GM12872 (cell line): ENCODE measurements around the gene NXPE3.

Experiments used
- TF ChIP-seq, protein P1 (sequence below): IDR thresholded peaks from 3 replicates; pipeline ENCODE4 v1.5.1; 2011; ENCODE audit warnings: low read depth, mild to moderate bottlenecking, low read length, moderate library complexity; ENCODE audit not compliant: insufficient read depth

Gene NXPE3

DNA sequence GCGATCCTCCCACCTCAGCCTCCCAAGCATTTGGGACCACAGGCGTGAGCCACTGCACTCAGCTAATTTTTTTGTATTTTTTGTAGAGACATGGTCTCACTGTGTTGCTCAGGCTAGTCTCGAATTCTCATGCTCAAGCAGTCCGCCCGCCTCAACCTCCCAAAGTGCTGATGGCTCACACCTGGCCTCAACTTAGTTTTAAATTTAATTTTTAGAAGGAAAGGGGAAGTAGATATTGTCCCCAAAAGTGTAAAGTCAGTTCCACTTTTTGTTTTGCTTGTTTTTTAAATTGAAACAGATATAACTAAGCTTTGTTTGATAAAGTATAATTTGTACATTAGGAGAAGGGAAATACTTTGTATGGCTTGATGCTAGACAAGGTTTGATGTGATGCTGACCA, 39.0 kb downstream of the NXPE3 start:
- TF ChIP-seq, protein P1, sequence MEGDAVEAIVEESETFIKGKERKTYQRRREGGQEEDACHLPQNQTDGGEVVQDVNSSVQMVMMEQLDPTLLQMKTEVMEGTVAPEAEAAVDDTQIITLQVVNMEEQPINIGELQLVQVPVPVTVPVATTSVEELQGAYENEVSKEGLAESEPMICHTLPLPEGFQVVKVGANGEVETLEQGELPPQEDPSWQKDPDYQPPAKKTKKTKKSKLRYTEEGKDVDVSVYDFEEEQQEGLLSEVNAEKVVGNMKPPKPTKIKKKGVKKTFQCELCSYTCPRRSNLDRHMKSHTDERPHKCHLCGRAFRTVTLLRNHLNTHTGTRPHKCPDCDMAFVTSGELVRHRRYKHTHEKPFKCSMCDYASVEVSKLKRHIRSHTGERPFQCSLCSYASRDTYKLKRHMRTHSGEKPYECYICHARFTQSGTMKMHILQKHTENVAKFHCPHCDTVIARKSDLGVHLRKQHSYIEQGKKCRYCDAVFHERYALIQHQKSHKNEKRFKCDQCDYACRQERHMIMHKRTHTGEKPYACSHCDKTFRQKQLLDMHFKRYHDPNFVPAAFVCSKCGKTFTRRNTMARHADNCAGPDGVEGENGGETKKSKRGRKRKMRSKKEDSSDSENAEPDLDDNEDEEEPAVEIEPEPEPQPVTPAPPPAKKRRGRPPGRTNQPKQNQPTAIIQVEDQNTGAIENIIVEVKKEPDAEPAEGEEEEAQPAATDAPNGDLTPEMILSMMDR: no peak

DNA sequence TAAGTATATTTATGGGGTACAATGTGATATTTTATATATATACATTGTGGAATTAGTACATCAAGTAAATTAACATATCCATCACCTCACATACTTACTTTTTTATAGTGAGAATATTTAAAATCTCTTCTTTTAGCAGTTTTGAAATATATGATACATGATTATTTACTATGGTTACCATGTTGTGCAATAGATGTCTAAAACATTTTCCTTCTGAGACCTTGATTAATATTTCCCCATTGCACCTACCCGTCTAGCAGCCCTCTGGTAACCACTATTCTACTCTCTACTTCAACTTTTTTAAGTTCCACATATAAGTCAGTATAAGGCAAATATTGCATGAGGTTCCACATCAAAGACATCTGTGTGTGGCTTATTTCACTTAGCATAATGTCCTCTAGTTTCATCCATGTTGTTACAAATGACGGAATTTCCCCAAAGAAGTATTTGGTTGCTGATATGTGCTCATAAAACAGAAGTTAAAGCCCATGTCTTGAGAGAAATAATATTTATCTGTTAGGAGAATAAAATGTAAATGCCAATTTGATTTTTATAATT, 40.7 kb downstream of the NXPE3 start:
- TF ChIP-seq, protein P1: no peak

DNA sequence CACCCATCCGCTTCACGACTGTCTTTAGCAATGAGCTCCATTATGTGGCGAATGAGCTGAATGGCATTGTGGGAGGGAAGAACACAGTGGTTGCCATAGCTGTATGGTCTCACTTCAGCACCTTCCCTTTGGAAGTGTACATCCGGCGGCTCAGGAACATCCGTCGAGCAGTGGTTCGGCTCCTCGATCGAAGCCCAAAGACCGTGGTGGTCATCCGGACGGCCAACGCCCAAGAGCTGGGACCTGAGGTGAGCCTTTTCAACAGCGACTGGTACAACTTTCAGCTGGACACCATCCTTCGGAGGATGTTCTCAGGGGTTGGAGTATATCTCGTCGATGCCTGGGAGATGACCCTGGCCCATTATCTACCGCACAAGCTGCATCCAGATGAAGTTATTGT, 42.5 kb downstream of the NXPE3 start:
- TF ChIP-seq, protein P1: no peak

DNA sequence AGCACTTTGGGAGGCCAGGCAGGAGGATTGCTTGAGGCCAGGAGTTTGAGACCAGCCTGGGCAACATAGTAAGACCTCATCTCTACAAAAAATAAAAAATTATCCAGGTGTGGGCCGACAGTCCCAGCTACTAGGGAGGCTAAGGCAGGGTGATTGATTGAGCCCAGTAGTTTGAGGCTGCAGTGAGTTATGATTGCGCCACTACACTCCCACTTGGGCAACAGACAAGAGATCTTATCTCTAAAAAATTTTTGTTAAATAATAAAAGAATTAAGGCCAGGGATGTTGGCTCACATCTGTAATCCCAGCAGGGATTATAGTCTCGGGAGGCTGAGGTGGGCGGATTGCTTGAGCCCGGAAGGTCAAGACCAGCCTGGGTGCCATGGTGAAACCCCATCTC, 44.5 kb downstream of the NXPE3 start:
- TF ChIP-seq, protein P1: no peak

DNA sequence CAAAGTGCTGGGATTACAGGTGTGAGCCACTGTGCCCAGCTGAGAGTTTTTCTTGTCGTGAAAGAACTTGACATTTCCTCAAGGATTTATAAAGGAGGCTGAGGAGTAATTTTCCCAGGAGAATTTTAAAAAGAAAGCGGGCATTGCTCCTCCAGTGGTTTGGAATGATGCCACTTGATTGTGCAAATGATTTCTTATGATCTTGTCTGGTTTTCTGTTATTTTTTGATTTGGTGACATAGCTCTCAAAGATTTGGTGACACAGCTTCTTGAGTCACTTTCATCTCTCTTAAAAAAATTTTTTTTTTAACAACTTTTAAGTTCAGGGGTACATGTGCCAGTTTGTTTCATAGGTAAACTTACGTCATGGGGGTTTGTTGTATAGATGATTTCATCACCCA, 45.7 kb downstream of the NXPE3 start:
- TF ChIP-seq, protein P1: no peak

DNA sequence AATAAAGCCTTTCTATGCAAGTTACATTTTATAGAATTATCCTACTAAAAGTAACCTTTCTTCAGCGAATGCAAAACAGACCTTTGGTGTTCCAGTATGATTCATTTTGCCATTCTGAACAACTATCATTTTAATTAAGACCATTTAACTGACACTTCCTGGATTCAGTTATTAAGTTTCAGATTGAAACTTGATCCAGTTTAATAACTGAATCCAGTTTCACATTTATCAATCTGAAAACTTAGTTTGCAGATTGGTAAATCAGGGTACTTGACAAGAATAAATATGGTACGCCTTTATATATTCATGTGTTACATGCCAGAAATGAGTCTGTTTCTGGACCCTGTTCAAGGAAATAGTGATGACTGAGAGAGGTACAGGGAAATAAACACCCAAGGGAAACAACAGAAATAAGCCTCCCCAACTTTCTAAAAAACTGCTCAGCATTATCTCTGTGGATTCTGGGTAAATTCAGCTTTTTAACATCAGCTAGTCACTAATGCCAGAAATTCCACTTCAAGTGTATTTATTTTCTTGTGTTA, 47.0 kb downstream of the NXPE3 start:
- TF ChIP-seq, protein P1: no peak

DNA sequence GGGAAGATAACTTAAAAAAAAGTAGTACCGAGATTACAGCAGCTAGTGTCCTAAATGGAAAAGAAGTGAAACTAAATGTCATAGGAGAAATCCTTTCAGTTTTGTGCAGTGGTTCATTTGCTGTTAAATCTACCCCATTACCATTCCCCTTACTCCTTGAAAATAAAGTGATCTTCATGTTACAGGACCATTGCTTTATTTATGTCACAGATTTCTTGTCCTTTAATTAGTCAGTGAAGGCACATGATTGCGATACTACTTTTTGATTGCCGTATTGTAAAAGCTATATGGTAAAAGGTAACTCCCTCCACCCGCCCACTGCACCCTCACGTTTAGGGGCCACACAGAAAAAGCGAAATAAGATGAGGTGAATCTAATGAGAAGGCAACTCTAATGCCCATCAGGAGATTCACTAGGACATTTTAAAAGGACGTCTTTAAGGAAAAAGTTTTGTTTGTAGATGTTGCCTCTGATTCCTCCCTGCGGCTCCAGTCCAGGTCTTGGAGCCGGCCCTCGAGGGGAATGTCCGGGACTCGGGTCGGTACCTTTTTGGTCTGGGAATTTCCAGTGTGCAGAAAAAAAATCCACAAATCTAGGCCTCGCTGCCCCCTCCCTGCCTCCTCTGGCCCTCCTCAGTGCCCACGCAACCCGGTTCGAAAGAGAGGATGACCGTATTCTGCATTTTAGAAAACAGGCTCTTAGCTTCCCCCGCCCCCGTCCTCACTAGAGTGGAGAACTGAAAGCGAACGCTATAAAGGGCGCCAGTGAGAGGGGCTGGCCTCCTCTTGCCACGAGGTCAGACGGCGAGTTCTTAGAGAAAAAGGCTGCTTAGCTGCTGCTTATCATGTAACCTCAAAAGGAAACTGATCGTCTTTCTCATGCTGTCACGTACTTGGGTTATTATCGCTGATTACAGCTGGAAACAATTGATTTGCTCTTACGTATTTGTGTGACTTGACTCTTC, 48.5 kb downstream of the NXPE3 start:
- TF ChIP-seq, protein P1: no peak
